Measurements from ENCODE around the gene LAMC2. TPM values are rescaled to one million over a fixed set of nuclear protein-coding genes. Genes with fewer than 3 reads are reported as not detected.

Gene LAMC2
- total RNA-seq, 4 donors from 2014 or later = 2.1 to 17.4 (median 4.4) TPM

DNA sequence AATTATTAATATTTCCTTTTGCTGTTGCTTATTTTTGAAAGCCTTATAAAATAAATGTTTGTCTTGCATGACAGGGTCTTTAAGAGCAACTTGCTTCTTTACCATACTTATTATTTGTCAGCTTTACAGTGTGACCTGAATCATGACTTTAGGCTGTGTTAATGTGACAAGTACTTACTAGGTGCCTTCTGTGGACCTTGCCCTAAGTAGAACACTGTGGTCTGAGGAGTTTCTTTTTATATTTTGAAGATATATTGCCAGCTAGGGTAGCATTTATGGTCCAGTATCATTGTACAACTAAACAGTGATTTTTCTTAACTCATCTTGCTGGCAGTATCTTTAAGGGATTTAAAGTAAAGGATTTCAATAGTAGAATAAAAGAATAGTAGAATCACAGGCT lies 45.4 kb upstream of the LAMC2 start:
- intact Hi-C loops (cut with DNase I; ENCODE audit: low total_unique reads) = no loop called here
- H3K27ac ChIP-seq = peak overlapping the region; percentile 79 to 88
- TF ChIP-seq CTCF (IDR thresholded peaks at IDR 0.05) (no peak), POLR2A (IDR thresholded peaks at IDR 0.05) (no peak)
- no peak for DNase-seq
- peaks cover 6 to 11% of the 10 kb centered on the region in 2 donors for H3K4me1 ChIP-seq
- no peaks in the 10 kb centered on the region for H3K9me3 ChIP-seq
- H3K36me3 ChIP-seq = no peaks in the 10 kb centered on the region
- H3K27me3 ChIP-seq = no peaks in the 10 kb centered on the region
- no peak overlapping the region for H3K4me3 ChIP-seq

GRCh38 chr1:183142171-183142570 lies 43.9 kb upstream of the LAMC2 start:
- Histone ChIP-seq H3K4me3 (no peak overlapping the region), H3K9me3 (no peaks in the 10 kb centered on the region), H3K27ac (peak overlapping the region; percentile 15 to 88), H3K27me3 (no peaks in the 10 kb centered on the region), H3K36me3 (no peaks in the 10 kb centered on the region), H3K4me1 (peaks cover 6 to 11% of the 10 kb centered on the region in 2 donors)
- no peak for TF ChIP-seq POLR2A (IDR thresholded peaks at IDR 0.05)
- no peak for DNase-seq
- intact Hi-C loops (cut with DNase I; ENCODE audit: low total_unique reads) = no loop called here

GRCh38 chr1:183143576-183144315 lies 42.3 kb upstream of the LAMC2 start:
- intact Hi-C loops (cut with DNase I; ENCODE audit: low total_unique reads) = no loop called here
- TF ChIP-seq CTCF (IDR thresholded peaks at IDR 0.05) (no peak), POLR2A (IDR thresholded peaks at IDR 0.05) (no peak)
- Histone ChIP-seq H3K36me3 (no peaks in the 10 kb centered on the region), H3K4me3 (no peak overlapping the region), H3K9me3 (no peaks in the 10 kb centered on the region), H3K27me3 (no peaks in the 10 kb centered on the region), H3K27ac (peak overlapping the region; percentile 19 to 56), H3K4me1 (peaks cover 1 to 5% of the 10 kb centered on the region in 2 donors)
- no peak for DNase-seq

- H3K4me1 ChIP-seq = no peaks in the 10 kb centered on the region
- no peaks in the 10 kb centered on the region for H3K27me3 ChIP-seq
- H3K36me3 ChIP-seq = no peaks in the 10 kb centered on the region
- TF ChIP-seq POLR2A (IDR thresholded peaks at IDR 0.05) (no peak), CTCF (IDR thresholded peaks at IDR 0.05) (no peak)
- no peak overlapping the region for H3K4me3 ChIP-seq
- H3K27ac ChIP-seq = no peak overlapping the region
- no peak for DNase-seq
- no peaks in the 10 kb centered on the region for H3K9me3 ChIP-seq
- intact Hi-C loops (cut with DNase I; ENCODE audit: low total_unique reads) = no loop called here
Observed at GRCh38 chr1:183144752-183145151, 41.3 kb upstream of the LAMC2 start.

DNA sequence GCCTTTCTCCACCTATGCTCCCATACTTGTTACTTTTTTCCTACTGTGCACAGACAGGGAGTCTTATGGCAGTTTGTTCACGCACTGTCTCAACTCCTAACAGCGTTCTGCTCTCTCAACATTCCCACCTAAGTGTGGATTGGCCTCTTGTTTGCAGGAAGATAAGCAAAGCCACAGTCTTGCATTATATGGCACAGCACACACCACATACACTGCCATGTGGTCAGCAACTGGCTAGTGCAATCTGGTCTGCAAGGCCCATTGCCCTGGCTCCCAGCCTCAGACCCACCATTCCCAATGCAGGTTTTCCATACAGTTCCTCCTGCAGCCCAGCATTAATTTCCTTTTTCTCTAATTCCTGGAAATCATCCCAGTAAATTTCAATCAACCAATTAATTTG lies 38.3 kb upstream of the LAMC2 start:
- H3K9me3 ChIP-seq = no peaks in the 10 kb centered on the region
- no peaks in the 10 kb centered on the region for H3K27me3 ChIP-seq
- TF ChIP-seq POLR2A (IDR thresholded peaks at IDR 0.05) (no peak), CTCF (IDR thresholded peaks at IDR 0.05) (no peak)
- no peaks in the 10 kb centered on the region for H3K36me3 ChIP-seq
- H3K4me1 ChIP-seq = no peaks in the 10 kb centered on the region
- DNase-seq = no peak
- no peak overlapping the region for H3K4me3 ChIP-seq
- intact Hi-C loops (cut with DNase I; ENCODE audit: low total_unique reads) = no loop called here
- peak overlapping the region in 1 of 2 donors; percentile 66 for H3K27ac ChIP-seq
